ENCODE results near the gene NARF.

DNA sequence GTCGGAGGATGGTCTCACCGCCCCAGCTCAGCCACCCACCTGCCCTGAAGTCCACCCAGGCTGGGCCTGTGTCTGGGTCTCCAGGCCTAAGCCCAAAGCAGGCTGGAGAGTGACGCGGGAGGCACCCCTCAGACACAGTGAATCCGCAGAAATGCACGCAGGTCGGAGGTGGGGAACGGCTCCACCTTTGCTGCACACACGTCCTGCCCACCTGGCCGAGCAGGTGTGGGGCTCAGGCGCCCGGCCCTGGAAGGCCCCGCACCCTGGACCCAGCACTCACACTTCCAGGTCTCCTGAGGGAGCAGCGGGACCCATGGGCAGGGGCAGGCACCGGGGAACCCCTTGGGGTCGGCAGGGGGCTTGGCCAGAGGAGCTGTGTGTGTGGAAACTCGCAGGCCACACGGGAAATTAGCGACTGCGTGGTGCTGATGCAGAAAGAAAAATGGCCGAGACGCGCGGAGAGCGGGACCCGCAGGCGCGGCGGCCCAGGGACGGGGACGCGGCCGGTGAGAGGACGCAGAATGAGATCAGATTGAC lies 18.6 kb upstream of the NARF start:
- TF ChIP-seq, protein P1, sequence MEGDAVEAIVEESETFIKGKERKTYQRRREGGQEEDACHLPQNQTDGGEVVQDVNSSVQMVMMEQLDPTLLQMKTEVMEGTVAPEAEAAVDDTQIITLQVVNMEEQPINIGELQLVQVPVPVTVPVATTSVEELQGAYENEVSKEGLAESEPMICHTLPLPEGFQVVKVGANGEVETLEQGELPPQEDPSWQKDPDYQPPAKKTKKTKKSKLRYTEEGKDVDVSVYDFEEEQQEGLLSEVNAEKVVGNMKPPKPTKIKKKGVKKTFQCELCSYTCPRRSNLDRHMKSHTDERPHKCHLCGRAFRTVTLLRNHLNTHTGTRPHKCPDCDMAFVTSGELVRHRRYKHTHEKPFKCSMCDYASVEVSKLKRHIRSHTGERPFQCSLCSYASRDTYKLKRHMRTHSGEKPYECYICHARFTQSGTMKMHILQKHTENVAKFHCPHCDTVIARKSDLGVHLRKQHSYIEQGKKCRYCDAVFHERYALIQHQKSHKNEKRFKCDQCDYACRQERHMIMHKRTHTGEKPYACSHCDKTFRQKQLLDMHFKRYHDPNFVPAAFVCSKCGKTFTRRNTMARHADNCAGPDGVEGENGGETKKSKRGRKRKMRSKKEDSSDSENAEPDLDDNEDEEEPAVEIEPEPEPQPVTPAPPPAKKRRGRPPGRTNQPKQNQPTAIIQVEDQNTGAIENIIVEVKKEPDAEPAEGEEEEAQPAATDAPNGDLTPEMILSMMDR (IDR thresholded peaks at IDR 0.05; ENCODE audit: extremely low read depth in 1 of 2, insufficient read depth in 1 of 2, low read depth in 1 of 2, low read length in 2 of 2): no peak
- TF ChIP-seq POLR2AphosphoS5 (IDR thresholded peaks at IDR 0.05; ENCODE audit: insufficient read depth, low read depth, low read length) (no peak), EZH2 (IDR thresholded peaks at IDR 0.05; ENCODE audit: borderline replicate concordance, low read depth, low read length, severe bottlenecking) (no peak), POLR2A (IDR thresholded peaks at IDR 0.05; ENCODE audit: low read depth, low read length) (no peak), MYC (IDR thresholded peaks at IDR 0.05; ENCODE audit: low read depth, low read length) (no peak), GATA2 (IDR thresholded peaks at IDR 0.05; ENCODE audit: insufficient read depth, insufficient read length, low read depth, low read length) (no peak), FOS (IDR thresholded peaks at IDR 0.05; ENCODE audit: borderline replicate concordance, insufficient read depth, low read length) (no peak), JUN (IDR thresholded peaks at IDR 0.05; ENCODE audit: borderline replicate concordance, insufficient read depth, insufficient read length, low read depth) (no peak)
- TF ChIP-seq, protein P2, sequence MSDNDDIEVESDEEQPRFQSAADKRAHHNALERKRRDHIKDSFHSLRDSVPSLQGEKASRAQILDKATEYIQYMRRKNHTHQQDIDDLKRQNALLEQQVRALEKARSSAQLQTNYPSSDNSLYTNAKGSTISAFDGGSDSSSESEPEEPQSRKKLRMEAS (IDR thresholded peaks at IDR 0.05; ENCODE audit: insufficient read depth, insufficient read length): no peak

Measured in endothelial cell of umbilical vein (primary cell).